ENCODE results near the gene USPL1.
"Not testable (repeated sequence)": the region's sequence is repeated elsewhere in the genome, so short reads cannot be mapped to it uniquely, and the experiment has no call there.

The USPL1 gene

DNA sequence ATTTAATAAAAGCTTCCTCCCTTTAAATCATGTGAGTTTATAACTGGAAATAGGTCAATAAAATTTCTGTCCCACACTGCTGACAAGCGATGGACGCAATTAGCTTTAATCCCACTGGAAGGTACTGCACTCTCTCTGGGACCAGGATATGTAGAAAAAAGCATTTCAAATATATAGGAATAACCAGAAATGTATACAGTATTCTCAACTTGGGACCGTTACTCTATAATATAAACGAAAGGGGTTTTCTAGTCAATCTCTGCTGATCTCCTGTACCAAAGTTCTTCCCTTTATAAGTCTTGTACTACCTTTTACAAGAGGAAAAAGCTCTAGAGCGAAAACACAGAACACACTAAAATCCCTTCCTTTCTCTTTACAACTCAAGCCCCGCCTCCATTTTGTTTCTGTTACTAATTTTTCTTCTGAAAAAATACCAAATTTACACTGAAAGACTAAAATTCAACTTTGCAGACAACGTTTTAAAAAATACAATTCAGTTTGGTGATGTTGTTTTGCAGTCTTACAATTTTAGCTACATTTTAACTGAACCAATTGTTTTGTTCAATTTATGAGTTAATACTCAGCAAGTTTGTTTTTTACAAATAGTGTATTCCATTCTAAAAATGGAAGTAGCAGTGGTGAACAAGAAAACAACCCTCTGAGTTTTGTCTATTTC lies 1.7 kb upstream of the USPL1 start:
- DNase-seq (ENCODE audit: low read depth in 2 of 2, low spot score in 1 of 2): no peak

DNA sequence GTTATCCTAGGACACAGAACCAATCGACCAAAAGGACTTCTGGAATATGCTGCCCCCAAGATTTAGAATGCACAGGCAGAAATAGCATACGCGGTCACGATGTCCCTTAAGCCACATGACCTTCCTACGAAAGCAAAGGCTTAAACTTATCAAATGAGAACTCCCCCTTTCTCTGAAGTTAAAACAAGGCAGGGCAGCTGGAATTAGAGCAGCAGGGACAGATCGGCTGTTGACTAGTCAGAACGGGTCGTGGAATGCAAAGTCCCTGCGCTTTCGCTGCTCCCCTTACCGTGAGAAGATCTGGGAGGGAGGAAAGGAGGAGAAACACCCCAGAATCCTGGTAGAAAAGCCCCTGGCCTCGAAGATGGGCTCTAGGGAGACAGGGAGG lies 799 bp upstream of the USPL1 start:
- DNase-seq (ENCODE audit: low read depth in 2 of 2, low spot score in 1 of 2): peak in 1 of 2 donors; percentile 21

DNA sequence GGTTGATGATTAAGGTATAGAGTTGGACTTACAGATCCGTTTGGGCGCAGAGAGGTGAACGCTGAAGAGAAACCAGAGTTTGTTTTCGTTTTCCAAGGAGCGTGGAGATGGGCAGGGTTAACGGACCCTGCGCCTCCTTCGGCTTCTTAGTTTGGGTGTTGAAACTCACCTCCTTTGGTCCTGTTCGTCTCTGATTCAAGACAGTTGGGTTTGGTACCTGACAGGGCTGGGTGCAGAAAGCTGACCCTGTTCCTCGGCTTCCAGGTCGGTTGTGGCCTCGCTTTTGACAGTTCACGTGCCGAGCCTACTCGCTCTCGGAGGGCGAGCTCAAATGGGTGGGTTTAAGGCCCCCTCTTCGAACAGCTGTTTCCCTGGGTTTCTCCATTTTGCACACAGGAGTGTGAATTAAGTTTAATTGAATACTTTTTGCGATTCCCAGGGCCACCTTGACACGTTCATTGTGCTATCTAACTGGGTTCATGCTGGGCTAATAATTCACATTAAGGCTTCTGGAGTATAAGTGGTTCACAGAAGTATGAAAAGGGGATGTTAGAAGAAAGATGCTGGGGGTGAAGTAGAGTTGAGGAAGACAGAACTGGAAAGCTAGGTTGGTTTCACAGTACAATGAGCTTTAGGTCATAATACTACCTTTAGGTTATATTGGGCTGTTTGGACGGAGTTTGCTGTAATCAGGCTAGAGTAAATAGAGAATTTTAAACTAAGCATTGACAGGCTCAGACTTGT lies 638 bp downstream of the USPL1 start:
- no peak for DNase-seq (ENCODE audit: low read depth in 2 of 2, low spot score in 1 of 2)

DNA sequence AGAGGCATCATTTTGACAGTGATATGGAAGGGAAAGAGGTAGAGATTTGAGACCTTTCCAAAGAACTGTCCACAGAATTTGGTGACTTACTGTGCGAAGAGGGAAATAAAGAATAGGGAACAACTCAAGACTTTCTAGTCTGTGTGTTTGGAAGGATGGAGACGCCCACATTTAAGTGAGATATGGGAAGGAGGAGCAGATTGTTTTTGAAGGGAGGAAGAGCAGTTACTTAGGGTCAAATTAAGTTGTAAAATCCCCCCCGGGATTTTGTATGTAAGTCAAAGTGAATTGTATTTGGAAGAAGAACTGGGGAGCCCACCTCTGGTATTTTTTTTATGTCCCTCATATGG lies 1.2 kb downstream of the USPL1 start:
- DNase-seq (ENCODE audit: low read depth in 2 of 2, low spot score in 1 of 2): no peak

DNA sequence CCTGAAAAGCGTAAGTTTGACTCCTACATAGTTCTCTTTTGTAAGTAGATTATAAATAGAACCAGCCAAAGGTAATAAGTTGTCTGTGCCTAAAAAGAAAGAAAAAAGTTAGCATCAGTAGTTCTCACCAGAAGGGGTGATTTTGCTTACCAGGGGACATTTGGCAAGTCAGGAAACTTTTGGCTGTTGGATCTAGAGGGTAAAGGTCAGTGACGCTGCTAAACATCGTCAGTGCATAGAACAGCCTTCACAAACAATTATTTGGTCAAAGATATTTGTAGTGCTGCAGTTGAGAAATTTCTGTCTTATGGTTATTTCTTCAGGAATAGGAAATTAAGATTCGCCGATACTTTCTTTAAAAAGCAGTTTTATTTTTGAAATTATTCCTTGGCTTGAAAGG lies 2.0 kb downstream of the USPL1 start:
- no peak for DNase-seq (ENCODE audit: low read depth in 2 of 2, low spot score in 1 of 2)

DNA sequence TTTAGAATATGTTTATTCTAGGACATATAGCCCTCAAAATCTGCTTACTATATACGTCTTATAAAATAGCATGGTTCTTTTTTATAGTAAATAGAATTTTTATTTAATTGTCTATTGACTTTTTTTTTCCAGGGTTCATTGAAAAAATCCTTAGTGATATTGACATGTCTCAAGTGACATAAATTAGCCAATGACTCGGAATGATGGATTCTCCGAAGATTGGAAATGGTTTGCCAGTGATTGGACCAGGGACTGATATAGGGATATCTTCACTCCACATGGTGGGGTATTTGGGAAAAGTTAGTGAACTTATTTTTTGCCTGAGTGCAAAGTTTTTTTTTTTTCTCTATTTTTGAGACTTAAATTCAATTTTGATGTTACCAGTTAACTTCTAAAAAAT lies 3.2 kb downstream of the USPL1 start:
- no peak for DNase-seq (ENCODE audit: low read depth in 2 of 2, low spot score in 1 of 2)

DNA sequence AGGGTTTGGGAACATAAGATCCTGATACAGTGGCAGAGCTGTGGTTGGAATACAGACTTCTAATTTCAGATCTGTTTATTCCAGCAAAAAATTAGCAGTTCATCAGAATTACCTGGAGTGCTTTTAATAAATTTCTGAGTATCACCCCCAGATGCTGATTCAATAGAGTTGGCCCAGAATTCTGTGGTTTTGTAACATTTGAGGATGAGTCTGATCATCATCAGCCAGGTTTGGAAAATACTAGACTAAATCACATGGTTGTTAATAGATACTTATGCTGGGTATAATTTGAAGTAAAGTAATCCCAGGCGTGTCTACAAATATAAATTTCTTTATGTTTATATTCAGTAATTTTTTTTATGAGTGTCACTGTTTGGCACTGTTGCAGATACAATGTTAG lies 4.8 kb downstream of the USPL1 start:
- no peak for DNase-seq (ENCODE audit: low read depth in 2 of 2, low spot score in 1 of 2)

DNA sequence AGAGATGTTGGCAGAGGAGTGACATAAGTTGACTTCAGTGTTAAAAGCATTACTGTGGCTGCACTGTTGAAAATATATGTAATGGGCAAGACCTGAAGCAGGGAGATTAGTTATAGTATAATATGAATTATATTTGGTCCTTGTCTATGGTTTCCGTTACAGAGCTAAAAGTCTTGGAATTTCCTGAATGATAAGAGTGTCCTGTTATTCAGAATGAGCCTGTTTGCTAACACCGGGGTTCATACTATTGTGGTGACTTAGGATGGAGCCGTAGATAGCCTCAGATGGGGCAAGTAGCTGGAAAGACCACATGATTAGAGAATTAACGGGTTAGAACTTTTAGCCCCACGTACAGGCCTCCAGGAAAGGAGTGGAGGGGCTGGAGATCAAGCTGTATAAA lies 5.7 kb downstream of the USPL1 start:
- DNase-seq (ENCODE audit: low read depth in 2 of 2, low spot score in 1 of 2): no peak

DNA sequence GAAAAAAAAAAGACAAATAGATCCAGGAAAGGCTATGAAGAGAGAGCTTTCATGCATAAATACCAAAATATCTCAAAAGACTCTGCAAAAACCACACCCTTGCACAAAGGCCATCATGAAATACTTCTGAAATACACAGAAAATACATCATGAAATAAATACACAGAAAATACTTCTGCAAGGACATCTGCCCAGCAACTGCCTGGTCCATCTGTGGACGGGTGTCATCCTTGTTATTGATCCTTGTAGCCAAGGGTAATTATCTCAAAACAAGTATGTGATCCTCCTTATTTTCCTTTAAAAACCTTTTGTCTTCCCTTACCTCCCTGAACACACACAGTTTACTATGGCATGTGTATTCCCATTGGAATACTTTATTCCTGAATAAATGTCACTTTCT lies 6.9 kb downstream of the USPL1 start:
- DNase-seq (ENCODE audit: low read depth in 2 of 2, low spot score in 1 of 2): no peak

DNA sequence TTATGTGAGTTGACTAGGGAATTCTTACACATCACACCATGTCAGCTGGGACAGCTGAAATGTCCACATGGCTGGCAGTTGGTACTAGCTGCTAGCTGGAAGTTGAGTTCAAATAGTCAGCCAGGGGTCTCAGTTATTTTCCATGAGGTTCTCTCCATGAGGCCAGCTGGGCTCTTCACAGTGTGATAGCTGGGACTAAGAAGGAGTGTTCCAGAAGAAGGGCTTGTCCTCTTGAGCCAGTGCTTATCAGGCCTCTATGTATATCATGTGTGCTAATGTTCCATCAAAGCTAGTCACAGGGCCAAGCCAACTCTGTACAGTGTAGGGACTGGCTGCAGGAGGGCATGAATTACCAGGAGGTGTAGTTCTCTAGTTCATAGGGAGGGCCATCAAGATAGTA lies 11.8 kb downstream of the USPL1 start:
- no peak for DNase-seq (ENCODE audit: low read depth in 2 of 2, low spot score in 1 of 2)

DNA sequence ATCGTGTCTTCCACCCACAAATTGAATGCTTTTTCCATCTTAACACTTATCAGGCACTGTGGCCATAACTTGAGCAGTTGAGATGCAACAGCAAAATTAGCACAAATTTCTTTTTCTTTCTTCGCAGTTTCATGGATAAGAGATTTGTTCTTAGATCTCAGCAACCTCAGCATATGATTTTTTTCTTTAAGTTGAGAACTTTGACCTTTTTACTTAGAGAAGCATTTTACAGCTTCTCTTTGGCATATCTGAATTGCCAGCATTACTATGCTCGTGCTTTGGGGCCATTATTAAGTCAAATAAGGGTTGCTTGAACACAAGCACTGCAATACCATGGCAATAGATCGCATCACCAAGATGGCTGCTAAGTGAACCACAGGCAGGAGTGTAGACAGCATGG lies 16.1 kb downstream of the USPL1 start:
- no peak for DNase-seq (ENCODE audit: low read depth in 2 of 2, low spot score in 1 of 2)

DNA sequence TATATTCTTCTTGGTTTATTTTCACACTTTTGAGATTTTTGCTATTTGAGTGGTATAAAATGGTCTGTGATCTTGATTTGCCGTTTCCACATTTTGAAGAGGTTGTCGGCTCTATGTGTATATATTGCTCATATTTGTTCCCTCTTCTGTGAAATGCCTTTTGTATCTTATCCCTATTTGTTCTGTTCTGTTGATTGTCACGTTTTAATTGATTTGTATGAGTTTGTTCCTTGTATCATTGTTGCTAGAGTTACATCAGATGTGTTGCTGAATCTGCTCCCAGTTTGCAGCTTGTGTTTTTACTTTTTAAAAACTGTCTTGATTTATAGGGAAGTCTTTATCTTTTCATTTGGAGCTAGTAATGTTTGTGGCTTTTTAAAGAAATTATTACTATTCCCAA lies 17.1 kb downstream of the USPL1 start:
- no peak for DNase-seq (ENCODE audit: low read depth in 2 of 2, low spot score in 1 of 2)

DNA sequence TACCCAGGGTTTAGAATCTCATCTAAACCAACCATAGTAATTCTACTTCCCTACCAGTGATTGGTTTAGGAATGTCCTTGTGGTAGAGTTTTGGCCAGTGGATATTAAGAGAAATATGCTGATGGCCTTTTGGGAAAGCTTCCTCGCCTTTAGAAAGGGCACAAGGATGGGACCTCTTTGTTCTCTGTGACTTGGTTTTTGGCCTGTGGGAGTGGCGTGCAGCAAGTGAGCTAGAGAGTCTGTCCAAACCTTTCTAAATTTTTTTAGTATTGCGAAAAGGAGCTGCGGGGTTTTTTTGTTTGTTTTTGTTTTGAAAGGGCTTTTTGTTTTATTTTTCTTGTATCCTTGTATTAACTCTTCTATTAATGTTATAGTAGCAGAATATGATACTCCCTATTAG lies 20.6 kb downstream of the USPL1 start:
- no peak for DNase-seq (ENCODE audit: low read depth in 2 of 2, low spot score in 1 of 2)

DNA sequence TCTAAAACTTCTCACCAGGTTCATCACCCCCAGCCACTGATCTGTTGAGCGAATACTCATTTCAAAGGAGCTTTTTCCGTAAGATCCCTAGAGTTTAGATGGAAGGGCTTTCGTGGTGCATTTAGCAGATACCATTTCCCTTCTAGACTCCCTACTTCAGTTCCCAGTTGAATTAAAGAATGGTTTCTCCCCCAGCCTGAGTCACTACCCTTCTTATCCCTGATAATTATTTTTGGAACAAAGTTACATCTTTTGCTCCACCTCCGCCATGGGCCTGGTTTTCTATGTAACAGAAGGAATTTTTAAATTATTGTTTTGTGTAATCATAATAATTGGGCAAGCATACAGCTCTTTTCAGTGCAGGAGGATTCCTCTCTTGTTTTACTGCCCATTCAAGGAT lies 22.0 kb downstream of the USPL1 start:
- no peak for DNase-seq (ENCODE audit: low read depth in 2 of 2, low spot score in 1 of 2)

DNA sequence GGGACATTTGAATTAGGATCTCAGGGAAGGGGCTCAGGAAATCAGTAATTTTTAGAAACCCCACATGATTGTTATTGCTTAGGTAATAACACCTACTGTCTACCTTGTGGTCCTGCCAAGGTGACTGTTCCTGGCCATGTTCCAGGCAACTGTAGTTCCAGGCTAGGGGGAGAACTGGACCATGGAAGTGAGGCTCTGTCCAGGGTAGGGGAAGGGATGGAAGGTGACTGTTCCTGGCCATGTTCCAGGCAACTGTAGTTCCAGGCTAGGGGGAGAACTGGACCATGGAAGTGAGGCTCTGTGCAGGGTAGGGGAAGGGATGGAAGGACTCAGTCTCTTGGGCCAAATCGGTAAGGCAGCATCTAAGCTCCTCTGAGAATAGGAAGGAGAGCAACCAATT lies 23.5 kb downstream of the USPL1 start:
- not testable (repeated sequence) for DNase-seq (ENCODE audit: low read depth in 2 of 2, low spot score in 1 of 2)

DNA sequence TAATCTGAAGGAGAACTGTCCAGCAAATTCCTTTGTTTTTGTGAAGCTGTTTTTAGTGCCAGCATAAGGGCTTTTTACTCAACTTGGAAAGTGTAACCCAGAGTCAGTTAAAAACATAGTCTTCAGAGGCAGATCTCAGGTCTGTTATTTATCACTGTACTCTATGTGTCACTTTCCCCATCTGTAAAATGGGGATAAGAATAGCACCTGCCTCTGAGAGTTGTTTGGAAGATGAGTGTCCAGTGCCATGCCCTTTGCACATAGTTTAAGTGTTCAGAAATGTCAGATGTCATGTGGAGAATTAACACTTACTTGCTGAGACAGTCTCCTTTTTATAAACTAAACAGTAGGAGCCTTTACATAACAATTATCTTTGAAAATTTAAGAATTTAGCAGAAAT lies 27.9 kb downstream of the USPL1 start:
- DNase-seq (ENCODE audit: low read depth in 2 of 2, low spot score in 1 of 2): no peak

DNA sequence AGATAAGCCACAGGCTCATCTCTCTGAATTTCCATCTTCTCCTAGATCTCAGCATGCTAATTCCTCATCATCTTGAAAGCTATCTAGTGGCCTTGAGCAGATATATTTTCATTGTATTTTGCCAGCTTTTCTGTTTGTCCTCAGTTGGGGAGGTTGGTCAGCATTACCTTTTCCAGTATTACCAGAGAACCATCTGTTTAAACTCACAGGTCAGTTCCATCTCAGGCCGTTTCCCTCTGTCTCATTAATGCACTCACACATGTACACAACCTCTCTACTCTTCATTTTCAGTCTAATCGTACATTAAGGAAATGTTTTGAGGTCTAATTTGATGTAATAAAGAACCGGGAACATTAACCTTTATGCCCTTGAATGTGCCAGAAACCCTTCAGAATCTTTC lies 29.7 kb downstream of the USPL1 start:
- DNase-seq (ENCODE audit: low read depth in 2 of 2, low spot score in 1 of 2): no peak

DNA sequence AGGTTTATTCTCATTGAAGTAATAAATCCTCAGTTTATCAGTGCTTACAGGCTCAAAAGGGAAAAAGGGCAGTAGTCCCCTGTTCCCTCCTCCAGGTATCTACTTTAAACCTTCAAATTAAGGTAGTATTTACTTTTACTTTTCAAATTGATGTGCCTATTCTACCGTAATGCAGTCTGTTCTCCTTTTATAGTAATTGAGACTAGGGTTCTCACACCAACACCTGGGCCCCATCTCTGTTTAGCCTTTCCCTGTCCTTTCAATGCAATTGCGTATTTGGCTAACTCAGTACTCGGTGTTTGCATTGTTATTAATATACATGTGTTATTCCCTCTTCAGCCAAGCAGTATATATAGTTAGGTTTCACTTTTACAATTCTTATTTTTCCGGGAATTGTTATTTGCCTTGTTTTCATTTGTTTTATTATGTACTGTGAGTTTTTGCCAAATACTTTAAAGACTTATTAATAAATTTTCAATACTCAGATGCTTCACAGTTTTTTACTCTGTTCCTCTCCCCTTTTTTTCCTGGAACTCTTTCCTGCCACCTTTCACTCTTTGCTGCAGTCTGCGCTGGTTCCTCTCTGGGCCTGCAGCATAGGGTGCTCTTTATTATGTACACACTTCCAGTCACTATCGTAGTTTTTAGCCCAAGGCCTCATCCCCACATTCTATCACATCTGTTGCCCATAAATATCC lies 30.3 kb downstream of the USPL1 start:
- no peak for DNase-seq (ENCODE audit: low read depth in 2 of 2, low spot score in 1 of 2)

DNA sequence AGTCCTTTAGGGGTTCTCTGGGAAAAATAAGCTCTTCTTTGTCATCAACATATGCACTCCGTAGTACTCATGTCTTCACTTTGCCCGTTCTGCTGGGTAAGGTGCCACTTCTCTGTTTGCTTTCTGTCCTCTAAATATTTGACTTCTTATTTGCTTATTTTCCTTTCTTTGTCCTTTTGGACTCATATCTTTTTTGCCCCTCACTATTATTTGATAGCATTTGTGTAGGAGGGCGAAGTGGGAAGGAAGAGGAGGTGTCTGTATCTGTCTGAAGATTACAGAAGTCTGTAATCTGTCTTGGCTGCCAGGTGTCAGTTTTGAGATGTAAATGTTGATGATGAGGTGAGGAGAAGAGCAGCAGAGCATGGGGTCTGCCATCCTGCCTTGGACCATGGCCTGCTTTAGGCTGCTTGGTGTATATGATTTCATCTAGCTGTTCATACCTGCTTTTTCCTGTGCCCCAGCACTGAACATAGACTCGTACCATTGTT lies 30.8 kb downstream of the USPL1 start:
- DNase-seq (ENCODE audit: low read depth in 2 of 2, low spot score in 1 of 2): no peak

DNA sequence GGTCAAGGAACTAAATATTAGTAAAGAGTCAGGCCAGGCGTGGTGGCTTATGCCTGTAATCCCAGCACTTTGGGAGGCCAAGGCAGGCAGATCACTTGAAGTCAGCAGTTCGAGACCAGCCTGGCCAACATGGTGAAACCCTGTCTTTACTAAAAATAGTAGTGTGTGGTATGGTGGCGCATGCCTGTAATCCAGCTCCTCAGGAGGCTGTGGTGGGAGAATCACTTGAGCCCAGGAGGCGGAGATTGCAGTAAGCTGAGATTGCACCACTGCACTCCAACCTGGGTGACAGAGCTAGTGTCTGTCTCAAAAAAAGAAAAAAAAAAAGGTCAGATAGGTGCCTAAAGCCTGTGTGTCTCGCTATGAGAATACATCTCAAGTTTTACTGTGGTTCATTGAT lies 33.9 kb downstream of the USPL1 start:
- DNase-seq (ENCODE audit: low read depth in 2 of 2, low spot score in 1 of 2): not testable (repeated sequence)

DNA sequence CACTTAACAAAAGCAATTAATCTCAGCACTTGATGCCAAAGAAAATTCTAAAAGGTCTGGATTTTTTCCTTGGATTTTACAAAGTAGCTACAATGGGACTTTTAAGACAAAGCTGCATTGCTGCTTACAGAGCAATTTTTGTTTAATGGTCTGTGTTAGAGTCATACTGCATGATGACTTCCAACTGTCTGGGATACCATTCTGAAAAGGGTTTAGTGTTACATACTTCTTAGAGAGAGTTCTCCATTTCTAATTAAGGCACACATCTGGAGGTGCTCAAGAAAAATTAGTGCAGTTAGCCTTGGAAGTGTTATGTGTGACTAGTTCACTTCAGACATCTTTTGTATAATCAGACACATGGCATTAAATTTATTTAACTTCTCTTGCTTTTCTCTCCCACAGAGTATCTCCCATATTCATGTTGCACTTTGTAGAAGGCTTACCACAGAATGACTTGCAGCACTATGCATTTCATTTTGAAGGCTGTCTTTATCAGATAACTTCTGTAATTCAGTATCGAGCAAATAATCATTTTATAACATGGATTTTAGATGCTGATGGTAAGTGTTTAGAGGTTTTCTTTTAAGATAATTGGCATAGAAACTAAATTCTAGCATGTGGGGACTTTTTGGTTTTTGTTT lies 35.1 kb downstream of the USPL1 start:
- DNase-seq (ENCODE audit: low read depth in 2 of 2, low spot score in 1 of 2): no peak

DNA sequence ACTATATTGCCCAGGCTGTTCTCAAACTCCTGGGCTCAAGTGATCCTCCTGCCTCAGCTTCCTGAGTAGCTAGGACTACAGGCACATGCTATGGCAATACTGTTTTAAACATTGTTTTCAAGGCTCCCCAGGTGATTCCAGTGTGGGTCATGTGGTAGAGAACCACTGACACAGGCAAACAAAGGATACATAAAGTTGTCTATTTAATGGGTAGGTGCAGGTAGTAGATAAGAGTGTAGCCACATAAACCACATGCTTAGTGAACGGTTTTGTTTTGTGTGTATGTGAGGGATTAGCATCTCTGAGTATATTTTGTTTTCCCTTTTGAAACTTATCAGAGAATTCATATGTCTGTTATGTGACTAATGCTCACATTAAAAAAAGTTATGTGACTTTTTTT lies 36.7 kb downstream of the USPL1 start:
- DNase-seq (ENCODE audit: low read depth in 2 of 2, low spot score in 1 of 2): no peak

All from stimulated activated CD8-positive, alpha-beta memory T cell treated with anti-CD3 and anti-CD28 coated beads, Interleukin-4, amount 100 ng/mL, for 4 hours (primary cell).